K562 (cell line): ENCODE measurements around the gene CDC27. TPM values are rescaled to one million over a fixed set of nuclear protein-coding genes. Genes with fewer than 3 reads are reported as not detected.
"Not testable (repeated sequence)": the region's sequence is repeated elsewhere in the genome, so short reads cannot be mapped to it uniquely, and the experiment has no call there.

Source experiments
- ATAC-seq: fragments of 200-7000 bp; cut with Tn5 transposase; 3 replicates; pipeline ENCODE4 v1.9.1; 2020; ENCODE audit warnings: moderate library complexity
- BruUV-seq: library from RNA; stranded (reverse); fragments of 400-500 nt; replicated peaks from 2 replicates; lab custom pipeline; 2021; lab: Mats Ljungman, UMichigan
- CTCF ChIA-PET: fragments of 300-600 bp; formaldehyde crosslinking; extraction: SDS; loops from one replicate; lab custom pipeline; 2021; ENCODE audit warnings: low intra/inter-chr PET ratio; lab: Yijun Ruan, JAX
- POLR2A ChIA-PET: fragments of 300-600, 350-650 bp; sonication (Branson Sonifier 250); formaldehyde crosslinking; extraction: SDS; loops from one replicate; lab custom pipeline; 2021; ENCODE audit warnings: antibody characterized with exemption, inconsistent platforms; lab: Yijun Ruan, JAX
- DNase-seq, 4 experiments: peaks; one replicate each; pipeline versions ENCODE4 v3.0.0 to v3.0.0-alpha.2; 2011 to 2018; ENCODE audit warnings: low spot score in 3 of 4, mixed read lengths in 3 of 4; ENCODE audit errors: extremely low read depth in 1 of 4
- FAIRE-seq: peaks from 2 replicates; lab custom pipeline; 2011; peaks lifted over from hg19 to GRCh38; lab: Jason Lieb, UNC
- H2AFZ ChIP-seq: 2 replicates; pipeline ENCODE4 v1.6.0; 2011; ENCODE audit warnings: low read depth, low read length, control low read depth, inconsistent platforms
- H3K27ac ChIP-seq: fragments of 200-600 bp; 3 replicates; pipeline ENCODE4 v1.8.0; 2011; ENCODE audit warnings: low read depth, mild to moderate bottlenecking, control low read depth, inconsistent platforms, low read length, moderate library complexity, mixed read lengths; ENCODE audit errors: extremely low read depth
- H3K27me3 ChIP-seq, 2 experiments: fragments of 300-600 bp in 1 of 2; 2 replicates in 1 of 2; 3 replicates in 1 of 2; pipeline versions ENCODE4 v1.6.0 to v1.8.0; 2011; ENCODE audit warnings: inconsistent platforms in 2 of 2, low read length in 2 of 2, mild to moderate bottlenecking in 1 of 2, mixed read lengths in 1 of 2, moderate library complexity in 1 of 2; ENCODE audit not compliant: control insufficient read depth in 2 of 2, insufficient read depth in 2 of 2
- H3K36me3 ChIP-seq: fragments of 300-600 bp; 3 replicates; pipeline ENCODE4 v1.8.0; 2011; ENCODE audit warnings: mild to moderate bottlenecking, low read length, inconsistent platforms; ENCODE audit not compliant: control insufficient read depth, insufficient read depth
- H3K4me1 ChIP-seq, 2 experiments: fragments of 200-600 bp in 1 of 2; replicated peaks in 1 of 2; 2 replicates in 1 of 2; 3 replicates in 1 of 2; pipeline versions ENCODE4 v1.5.1 to v1.8.0; 2011; ENCODE audit warnings: inconsistent platforms in 2 of 2, low read length in 2 of 2, mild to moderate bottlenecking in 1 of 2, mixed read lengths in 1 of 2, moderate library complexity in 1 of 2; ENCODE audit not compliant: control insufficient read depth in 2 of 2, insufficient read depth in 2 of 2
- H3K4me2 ChIP-seq: 2 replicates; pipeline ENCODE4 v1.6.1; 2011; ENCODE audit warnings: low read length, control low read depth, inconsistent platforms, mixed read lengths; ENCODE audit not compliant: insufficient read depth
- H3K4me3 ChIP-seq: fragments of 200-600 bp; sonication (generic), shearing (Covaris generic); 2 replicates; pipeline ENCODE4 v1.5.1; 2016; ENCODE audit warnings: control low read depth, inconsistent platforms
- H3K79me2 ChIP-seq: fragments of 200-600 bp; 3 replicates; pipeline ENCODE4 v1.8.0; 2011; ENCODE audit warnings: low read length, inconsistent platforms; ENCODE audit not compliant: control insufficient read depth, insufficient read depth
- H3K9ac ChIP-seq, 2 experiments: 2 replicates each; pipeline versions ENCODE4 v1.6.0 to v1.6.1; 2011; ENCODE audit warnings: low read depth in 2 of 2, low read length in 2 of 2, control low read depth in 1 of 2, inconsistent platforms in 1 of 2, mild to moderate bottlenecking in 1 of 2, mixed read lengths in 1 of 2; ENCODE audit not compliant: insufficient read depth in 1 of 2
- H3K9me1 ChIP-seq: one replicate; pipeline ENCODE4 v1.6.0; 2011; ENCODE audit warnings: inconsistent platforms, mild to moderate bottlenecking, low read length, moderate library complexity; ENCODE audit not compliant: control insufficient read depth, insufficient read depth
- H3K9me3 ChIP-seq: replicated peaks from 2 replicates; pipeline ENCODE4 v1.5.1; 2011; ENCODE audit warnings: low read depth, low read length, inconsistent platforms; ENCODE audit not compliant: control insufficient read depth, insufficient read depth
- H4K20me1 ChIP-seq: replicated peaks from 2 replicates; pipeline ENCODE4 v1.6.1; 2011; ENCODE audit warnings: low read length, inconsistent platforms, mixed read lengths; ENCODE audit not compliant: control insufficient read depth, insufficient read depth
- CBX3 ChIP-seq, 2 experiments: IDR thresholded peaks; 1 replicate in 1 of 2; 2 replicates in 1 of 2; pipeline ENCODE4 v1.6.1; 2012; ENCODE audit warnings: inconsistent platforms in 2 of 2, low read length in 2 of 2, borderline replicate concordance in 1 of 2, control low read depth in 1 of 2
- CC2D1A ChIP-seq: fragments of 450-650 bp; IDR thresholded peaks from 2 replicates; pipeline ENCODE4 v1.6.1; 2017; ENCODE audit warnings: mild to moderate bottlenecking
- EHMT2 ChIP-seq: fragments of 450-650 bp; IDR thresholded peaks from 2 replicates; pipeline ENCODE4 v1.6.1; 2018; ENCODE audit warnings: antibody characterized with exemption
- MYNN ChIP-seq, 2 experiments: sonication (generic); formaldehyde crosslinking in 1 of 2; IDR thresholded peaks; 2 replicates each; pipeline versions ENCODE4 v1.5.0 to v1.6.1; 2016 to 2020; ENCODE audit warnings: antibody characterized with exemption in 1 of 2, missing genetic modification reagents in 1 of 2
- TRIM24 ChIP-seq, 2 experiments: fragments of 450-650 bp; IDR thresholded peaks; 2 replicates each; pipeline ENCODE4 v1.6.1; 2016
- TRIM28 ChIP-seq: fragments of 450-650 bp; IDR thresholded peaks from 2 replicates; pipeline ENCODE4 v1.6.1; 2017
- XRCC3 ChIP-seq: fragments of 450-650 bp; IDR thresholded peaks from 2 replicates; pipeline ENCODE4 v1.6.1; 2017; ENCODE audit warnings: mild to moderate bottlenecking, moderate library complexity
- YY1 ChIP-seq, 3 experiments: IDR thresholded peaks; 2 replicates each; pipeline ENCODE4 v1.6.1; 2011; ENCODE audit warnings: low read length in 2 of 3, mild to moderate bottlenecking in 2 of 3, moderate library complexity in 2 of 3, borderline replicate concordance in 1 of 3, control low read depth in 1 of 3, low read depth in 1 of 3; ENCODE audit not compliant: insufficient read depth in 3 of 3, insufficient replicate concordance in 2 of 3, control insufficient read depth in 1 of 3, insufficient read length in 1 of 3; ENCODE audit errors: extremely low read depth in 1 of 3
- ZEB2 ChIP-seq: fragments of 450-650 bp; IDR thresholded peaks from 2 replicates; pipeline ENCODE4 v1.6.1; 2016
- ZFP36 ChIP-seq: fragments of 150-350 bp; IDR thresholded peaks from 2 replicates; pipeline ENCODE4 v1.6.1; 2018; ENCODE audit warnings: low read length, low read depth; ENCODE audit not compliant: partially characterized antibody
- ZNF431 ChIP-seq: sonication (generic); formaldehyde crosslinking; IDR thresholded peaks from 2 replicates; pipeline ENCODE4 v1.8.0; 2022; ENCODE audit warnings: mild to moderate bottlenecking, missing genetic modification reagents
- ZNF766 ChIP-seq: fragments of 200-800 bp; sonication (Bioruptor generic); conservative IDR thresholded peaks from 2 replicates; pipeline ENCODE4 v1.6.1; 2016; ENCODE audit warnings: missing genetic modification characterization, missing compliant biosample characterization
- WGBS: fragments of 100-300 bp; shearing (Covaris generic); methylation state at CpG from one replicate; pipeline ENCODE4 v1.1.6; 2016; ENCODE audit warnings: low coverage, mixed read lengths; ENCODE audit not compliant: insufficient coverage; ENCODE audit errors: missing lambda C conversion rate; 5-methylcytosine and 5-hydroxymethylcytosine counted together
- in situ Hi-C: fragments of 300-500 bp; cut with MboI; formaldehyde crosslinking; loops from 4 replicates; pipeline ENCODE4 v1.15.0; 2018; ENCODE audit warnings: inconsistent platforms, mixed read lengths
- intact Hi-C: fragments of 100-400 bp; cut with micrococcal nuclease; formaldehyde crosslinking; loops from 2 replicates; pipeline ENCODE4 v1.14.2; 2022
- polyA plus RNA-seq, 8 experiments: library from polyadenylated mRNA; depleted of rRNA in 4 of 8; stranded (reverse) in 5 of 8; unstranded in 3 of 8; fragments of >200 nt; fragmentation: Nextera tagmentation in 2 of 8; fragmentation: Illumina TruSeq in 1 of 8; extraction: Ambion mirVana in 2 of 8; extraction: Trizol in 1 of 8; gene quantifications; 2 replicates each; pipeline versions ENCODE4 v1.2.1 to v1.2.3, GENCODE V29; 2011 to 2014; ENCODE audit warnings: inconsistent platforms in 1 of 8, missing spikeins in 1 of 8
- total RNA-seq, 7 experiments: library from RNA; depleted of rRNA in 6 of 7; stranded (reverse); fragments of >200 nt in 6 of 7; fragmentation: Illumina TruSeq in 2 of 7; extraction: Trizol in 2 of 7; gene quantifications; 2 replicates each; pipeline versions ENCODE4 v1.2.1 to v1.2.3, GENCODE V29; 2011 to 2021; ENCODE audit warnings: low replicate concordance in 1 of 7
- TF ChIP-seq, protein P1 (sequence below): sonication (generic); formaldehyde crosslinking; IDR thresholded peaks from 2 replicates; pipeline ENCODE4 v1.8.1; 2023; ENCODE audit warnings: mild to moderate bottlenecking, missing genetic modification reagents

CDC27 gene
- total and polyA plus RNA-seq, 9 of the 15 experiments (the other 6 are each of a cell fraction or from before 2014, with no cell fraction given) = 28.6 to 155 (median 94.1) TPM

DNA sequence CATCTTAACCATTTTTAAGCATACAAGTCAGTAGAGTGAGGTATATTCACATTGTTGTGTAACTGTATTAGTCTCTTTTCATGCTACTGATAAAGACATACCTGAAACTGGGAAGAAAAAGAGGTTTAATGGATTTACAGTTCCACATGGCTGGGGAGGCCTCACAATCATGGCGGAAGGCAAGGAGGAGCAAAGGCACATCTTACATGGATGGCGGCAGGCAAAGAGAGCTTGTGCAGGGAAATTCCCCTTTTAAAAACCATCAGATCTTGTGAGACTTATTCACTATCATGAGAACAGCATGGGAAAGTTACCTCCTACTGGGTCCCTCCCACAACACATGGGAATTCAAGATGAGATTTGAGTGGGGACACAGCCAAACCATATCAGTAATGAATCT, 35.0 kb upstream of the CDC27 start:
- ATAC-seq; H3K9ac ChIP-seq; FAIRE-seq; H3K4me3 ChIP-seq; H3K27me3 ChIP-seq; H3K4me2 ChIP-seq; H4K20me1 ChIP-seq; DNase-seq; H3K27ac ChIP-seq; CTCF ChIA-PET; H2AFZ ChIP-seq; H3K9me1 ChIP-seq; intact Hi-C loops; BruUV-seq; TF ChIP-seq MYNN (CRISPR knock-in tag; IDR thresholded peaks at IDR 0.05): not testable (repeated sequence)
- Histone ChIP-seq H3K4me1 (peaks cover 23 to 32% of the 10 kb centered on the region in 2 experiments; a peak in 4 of 5 replicates), H3K36me3 (peaks cover 49% of the 10 kb centered on the region), H3K79me2 (peaks cover 12% of the 10 kb centered on the region; the same call in 2 of the 3 replicates), H3K9me3 (peaks cover 24% of the 10 kb centered on the region)
- WGBS = 100% methylated on average over 2 of the region's 2 CpGs
- POLR2A ChIA-PET = interaction anchor here (0.6 to 1.7 kb wide), 3 partner anchors 10 to 113 kb away, joined by 3 to 5 read pairs (median 3); no protein-coding TSS in a partner anchor
- TF ChIP-seq ZNF431 (CRISPR knock-in tag) (peak; percentile 100), CBX3 (IDR thresholded peaks at IDR 0.05; ENCODE audit: borderline replicate concordance in 1 of 2, low read length in 2 of 2) (peak in 1 of 2 experiments; percentile 64; a peak in 1 of 3 replicates), CC2D1A (peak; percentile 51; the same call in 1 of the 2 replicates), MYNN (IDR thresholded peaks at IDR 0.05) (0 out of 2 replicates have a peak, but pooled peaks have one; percentile 8), EHMT2 (peak; percentile 59; the same call in 1 of the 2 replicates), ZNF766 (0 out of 2 replicates have a peak, but pooled peaks have one; percentile 56), TRIM28 (peak; percentile 87), TRIM24 (IDR thresholded peaks at IDR 0.05) (peak; percentile 56 to 73), XRCC3 (peak; percentile 64; the same call in 1 of the 2 replicates), YY1 (IDR thresholded peaks at IDR 0.05; ENCODE audit: borderline replicate concordance in 1 of 3, control insufficient read depth in 1 of 3, extremely low read depth in 1 of 3, insufficient read depth in 3 of 3, insufficient read length in 1 of 3, insufficient replicate concordance in 2 of 3, low read depth in 1 of 3, low read length in 2 of 3) (peak in 1 of 3 experiments; percentile 39), ZFP36 (peak; percentile 56), ZEB2 (0 out of 2 replicates have a peak, but pooled peaks have one; percentile 43)
- TF ChIP-seq, protein P1, sequence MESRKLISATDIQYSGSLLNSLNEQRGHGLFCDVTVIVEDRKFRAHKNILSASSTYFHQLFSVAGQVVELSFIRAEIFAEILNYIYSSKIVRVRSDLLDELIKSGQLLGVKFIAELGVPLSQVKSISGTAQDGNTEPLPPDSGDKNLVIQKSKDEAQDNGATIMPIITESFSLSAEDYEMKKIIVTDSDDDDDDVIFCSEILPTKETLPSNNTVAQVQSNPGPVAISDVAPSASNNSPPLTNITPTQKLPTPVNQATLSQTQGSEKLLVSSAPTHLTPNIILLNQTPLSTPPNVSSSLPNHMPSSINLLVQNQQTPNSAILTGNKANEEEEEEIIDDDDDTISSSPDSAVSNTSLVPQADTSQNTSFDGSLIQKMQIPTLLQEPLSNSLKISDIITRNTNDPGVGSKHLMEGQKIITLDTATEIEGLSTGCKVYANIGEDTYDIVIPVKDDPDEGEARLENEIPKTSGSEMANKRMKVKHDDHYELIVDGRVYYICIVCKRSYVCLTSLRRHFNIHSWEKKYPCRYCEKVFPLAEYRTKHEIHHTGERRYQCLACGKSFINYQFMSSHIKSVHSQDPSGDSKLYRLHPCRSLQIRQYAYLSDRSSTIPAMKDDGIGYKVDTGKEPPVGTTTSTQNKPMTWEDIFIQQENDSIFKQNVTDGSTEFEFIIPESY (CRISPR knock-in tag) = peak; percentile 95
- in situ Hi-C loops = loop anchor here (10.0 kb wide), 1 partner anchor 391 kb away; no protein-coding TSS in a partner anchor
